ENCODE measurements around the gene PPP1R11.

Gene PPP1R11

GRCh38 chr6:30043744-30044143, 23.3 kb upstream of the PPP1R11 start:
- peaks cover 10% of the 10 kb centered on the region for H3K36me3 Mint-ChIP-seq
- H3K4me1 Mint-ChIP-seq (ENCODE audit: low read depth): peaks cover 23% of the 10 kb centered on the region
- no peaks in the 10 kb centered on the region for H3K9me3 Mint-ChIP-seq (ENCODE audit: low read depth)
- no peak overlapping the region for H3K27ac Mint-ChIP-seq
- no peaks in the 10 kb centered on the region for H3K27me3 Mint-ChIP-seq
- no peak overlapping the region for H3K4me3 Mint-ChIP-seq

DNA sequence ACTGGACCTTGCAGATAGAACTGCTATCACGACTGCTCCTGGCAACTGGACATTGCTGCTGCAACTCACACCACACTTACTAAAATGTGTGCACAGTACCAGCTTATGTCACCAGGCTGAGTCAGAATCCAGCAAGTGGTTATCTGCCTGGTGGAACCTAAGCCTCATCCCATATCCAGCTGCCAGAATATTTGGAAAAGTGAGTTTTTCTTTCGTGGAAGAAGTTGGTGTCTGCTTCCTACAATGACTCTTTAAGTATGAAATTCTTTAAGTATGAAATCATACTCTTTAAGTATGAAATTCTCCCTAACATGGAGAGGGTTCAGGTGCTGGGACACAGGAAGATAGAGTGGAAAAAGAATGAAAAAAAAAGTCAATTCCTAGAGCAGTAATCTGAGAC, 22.4 kb upstream of the PPP1R11 start:
- no peaks in the 10 kb centered on the region for H3K9me3 Mint-ChIP-seq (ENCODE audit: low read depth)

DNA sequence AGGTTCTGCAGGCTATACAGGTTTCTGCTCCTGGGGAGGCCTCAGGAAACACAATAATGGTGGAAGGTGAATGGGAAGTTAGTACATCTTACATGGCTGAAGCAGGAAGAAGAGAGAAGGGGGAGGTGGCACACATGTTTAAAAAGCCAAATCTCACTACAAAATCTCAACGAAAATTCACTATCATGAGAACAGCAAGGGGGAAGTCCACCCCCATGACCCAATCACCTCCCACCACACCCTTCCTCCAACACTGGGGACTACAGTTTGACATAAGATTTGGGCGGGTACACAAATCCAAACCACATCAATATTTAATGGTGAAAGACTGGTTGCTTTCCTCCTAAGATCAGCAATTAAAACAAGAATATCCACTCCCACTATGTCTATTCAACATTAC, 19.8 kb upstream of the PPP1R11 start:
- H3K27ac Mint-ChIP-seq: peak overlapping the region; percentile 1
- peaks cover 10% of the 10 kb centered on the region for H3K36me3 Mint-ChIP-seq
- peaks cover 23% of the 10 kb centered on the region for H3K4me1 Mint-ChIP-seq (ENCODE audit: low read depth)
- H3K9me3 Mint-ChIP-seq (ENCODE audit: low read depth): no peaks in the 10 kb centered on the region
- H3K27me3 Mint-ChIP-seq: no peaks in the 10 kb centered on the region
- no peak overlapping the region for H3K4me3 Mint-ChIP-seq

More for the DNA sequence above, 22.4 kb upstream of the PPP1R11 start:
- Mint-ChIP-seq H3K27ac (no peak overlapping the region), H3K36me3 (peaks cover 10% of the 10 kb centered on the region), H3K4me1 (ENCODE audit: low read depth) (peaks cover 23% of the 10 kb centered on the region), H3K4me3 (no peak overlapping the region), H3K27me3 (no peaks in the 10 kb centered on the region)

DNA sequence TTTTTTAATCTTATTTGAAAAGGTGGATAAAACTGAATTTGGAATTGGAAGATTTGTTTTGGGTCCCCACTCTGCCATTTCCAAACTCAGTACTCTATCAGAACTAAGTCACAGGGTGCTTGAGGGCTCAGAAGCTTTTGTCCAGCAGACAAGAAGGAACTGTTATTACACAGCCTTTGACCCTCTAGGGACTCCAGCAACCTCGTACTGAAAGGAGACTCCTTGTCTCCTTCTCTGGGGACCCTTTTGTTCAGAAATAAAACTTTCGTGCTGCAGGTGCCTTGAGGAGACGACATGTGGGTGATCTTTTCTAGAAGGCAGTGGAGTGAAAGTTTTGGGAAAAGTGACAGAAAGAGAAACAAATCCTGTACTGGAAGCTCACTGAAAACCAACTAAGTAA, 13.3 kb upstream of the PPP1R11 start:
- no peak overlapping the region for H3K4me3 Mint-ChIP-seq
- H3K36me3 Mint-ChIP-seq: peaks cover 4% of the 10 kb centered on the region
- no peak overlapping the region for H3K27ac Mint-ChIP-seq
- peaks cover 13% of the 10 kb centered on the region for H3K4me1 Mint-ChIP-seq (ENCODE audit: low read depth)
- no peaks in the 10 kb centered on the region for H3K27me3 Mint-ChIP-seq
- no peaks in the 10 kb centered on the region for H3K9me3 Mint-ChIP-seq (ENCODE audit: low read depth)

GRCh38 chr6:30055513-30055912, 11.5 kb upstream of the PPP1R11 start:
- H3K36me3 Mint-ChIP-seq: peaks cover 4% of the 10 kb centered on the region
- H3K9me3 Mint-ChIP-seq (ENCODE audit: low read depth): no peaks in the 10 kb centered on the region
- H3K27me3 Mint-ChIP-seq: no peaks in the 10 kb centered on the region
- no peak overlapping the region for H3K27ac Mint-ChIP-seq
- H3K4me1 Mint-ChIP-seq (ENCODE audit: low read depth): peaks cover 25% of the 10 kb centered on the region
- H3K4me3 Mint-ChIP-seq: no peak overlapping the region

DNA sequence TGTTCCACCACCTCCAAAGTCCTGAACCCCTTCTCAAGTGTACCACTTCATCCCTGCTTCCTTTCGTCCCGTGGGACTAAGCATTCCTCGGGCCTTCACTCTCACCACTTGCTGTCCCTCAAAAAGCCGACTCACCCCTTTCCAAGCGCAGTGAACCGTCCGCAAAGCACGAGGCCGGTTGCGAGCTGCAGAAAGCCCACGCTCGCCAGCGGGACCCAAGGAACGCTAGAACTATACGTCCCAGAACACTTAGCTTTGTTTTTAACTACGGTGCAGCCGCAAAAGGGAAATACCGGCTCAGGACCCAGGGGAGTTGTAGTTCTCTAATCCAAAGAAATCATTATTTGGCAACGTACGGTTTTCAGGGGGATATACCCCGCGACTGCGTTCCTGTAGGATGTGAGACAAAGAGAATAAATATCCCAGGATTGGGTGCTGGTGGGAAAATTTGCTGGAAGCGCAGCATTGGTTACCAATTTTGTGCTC, 6.3 kb upstream of the PPP1R11 start:
- H3K27ac Mint-ChIP-seq: peak overlapping the region; percentile 96
- peaks cover 49% of the 10 kb centered on the region for H3K4me1 Mint-ChIP-seq (ENCODE audit: low read depth)
- H3K4me3 Mint-ChIP-seq: peak overlapping the region; percentile 99
- H3K9me3 Mint-ChIP-seq (ENCODE audit: low read depth): no peaks in the 10 kb centered on the region
- H3K27me3 Mint-ChIP-seq: no peaks in the 10 kb centered on the region
- H3K36me3 Mint-ChIP-seq: peaks cover 13% of the 10 kb centered on the region

DNA sequence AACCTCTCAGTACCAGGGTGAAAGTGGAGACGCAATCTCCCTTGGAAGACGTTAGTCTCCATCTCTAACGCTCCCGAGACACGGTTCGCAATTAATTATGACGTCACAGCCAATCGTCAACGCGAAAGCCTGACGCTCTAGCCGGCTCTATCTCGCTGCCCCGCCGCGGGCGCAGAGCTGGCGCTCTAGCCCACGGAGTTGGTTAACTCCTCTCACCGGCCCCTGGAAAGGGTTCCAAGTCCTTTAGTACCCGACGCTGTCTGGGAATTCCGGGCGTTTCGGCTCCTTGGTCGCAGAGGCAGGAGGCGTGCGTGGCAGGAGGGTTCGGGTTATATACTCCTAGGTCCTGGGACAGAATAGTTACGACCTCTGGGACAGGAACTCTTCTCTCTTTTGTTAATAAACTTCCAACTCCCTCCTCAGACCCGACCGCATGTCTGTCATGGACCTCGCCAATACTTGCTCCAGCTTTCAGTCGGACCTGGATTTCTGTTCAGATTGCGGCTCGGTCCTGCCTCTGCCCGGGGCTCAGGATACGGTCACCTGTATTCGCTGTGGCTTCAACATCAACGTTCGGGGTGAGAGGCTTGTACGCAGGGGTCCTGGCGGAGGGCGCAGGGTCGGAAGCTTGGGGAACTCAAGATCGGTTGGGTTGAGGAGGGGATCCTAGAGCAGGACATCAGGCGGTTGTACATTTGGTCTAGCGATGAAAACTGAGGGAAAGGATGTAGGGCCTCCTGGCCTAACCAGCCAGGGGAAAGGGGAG, 5.7 kb upstream of the PPP1R11 start, which contains the start of gene POLR1H:
POLR1H (plus strand) TSS at position 174 of the 766 bp plus-strand sequence; CDS start at position 434, 260 bp downstream.
- Mint-ChIP-seq H3K4me1 (ENCODE audit: low read depth) (peaks cover 55% of the 10 kb centered on the region), H3K4me3 (peak within 1 kb of the TSS; percentile 99), H3K36me3 (peaks cover 13% of the 10 kb centered on the region), H3K27me3 (no peaks in the 10 kb centered on the region), H3K27ac (peak within 1 kb of the TSS; percentile 96), H3K9me3 (ENCODE audit: low read depth) (no peaks in the 10 kb centered on the region)

- H3K4me3 Mint-ChIP-seq: peak overlapping the region; percentile 99
- H3K4me1 Mint-ChIP-seq (ENCODE audit: low read depth): peaks cover 60% of the 10 kb centered on the region
- H3K27me3 Mint-ChIP-seq: no peaks in the 10 kb centered on the region
Measured at GRCh38 chr6:30061858-30062458, 5.0 kb upstream of the PPP1R11 start.

GRCh38 chr6:30062471-30063178, 4.4 kb upstream of the PPP1R11 start:
- Mint-ChIP-seq H3K9me3 (ENCODE audit: low read depth) (no peaks in the 10 kb centered on the region), H3K4me3 (peak overlapping the region; percentile 99), H3K27me3 (no peaks in the 10 kb centered on the region), H3K36me3 (peaks cover 13% of the 10 kb centered on the region), H3K4me1 (ENCODE audit: low read depth) (peaks cover 60% of the 10 kb centered on the region), H3K27ac (peak overlapping the region; percentile 96)

More at GRCh38 chr6:30061858-30062458, 5.0 kb upstream of the PPP1R11 start:
- peak overlapping the region; percentile 96 for H3K27ac Mint-ChIP-seq
- H3K36me3 Mint-ChIP-seq: peaks cover 13% of the 10 kb centered on the region
- H3K9me3 Mint-ChIP-seq (ENCODE audit: low read depth): no peaks in the 10 kb centered on the region

- Mint-ChIP-seq H3K4me3 (peak overlapping the region; percentile 99), H3K9me3 (ENCODE audit: low read depth) (no peaks in the 10 kb centered on the region), H3K27ac (peak overlapping the region; percentile 70), H3K36me3 (peaks cover 13% of the 10 kb centered on the region), H3K27me3 (no peaks in the 10 kb centered on the region), H3K4me1 (ENCODE audit: low read depth) (peaks cover 66% of the 10 kb centered on the region)
Measured at GRCh38 chr6:30063315-30063714, 3.7 kb upstream of the PPP1R11 start.

GRCh38 chr6:30066082-30066481, 916 bp upstream of the PPP1R11 start:
- peaks cover 69% of the 10 kb centered on the region for H3K4me1 Mint-ChIP-seq (ENCODE audit: low read depth)
- H3K36me3 Mint-ChIP-seq: peaks cover 22% of the 10 kb centered on the region
- H3K9me3 Mint-ChIP-seq (ENCODE audit: low read depth): no peaks in the 10 kb centered on the region
- peak overlapping the region; percentile 96 for H3K27ac Mint-ChIP-seq
- H3K4me3 Mint-ChIP-seq: peak overlapping the region; percentile 97
- H3K27me3 Mint-ChIP-seq: peaks cover 5% of the 10 kb centered on the region

DNA sequence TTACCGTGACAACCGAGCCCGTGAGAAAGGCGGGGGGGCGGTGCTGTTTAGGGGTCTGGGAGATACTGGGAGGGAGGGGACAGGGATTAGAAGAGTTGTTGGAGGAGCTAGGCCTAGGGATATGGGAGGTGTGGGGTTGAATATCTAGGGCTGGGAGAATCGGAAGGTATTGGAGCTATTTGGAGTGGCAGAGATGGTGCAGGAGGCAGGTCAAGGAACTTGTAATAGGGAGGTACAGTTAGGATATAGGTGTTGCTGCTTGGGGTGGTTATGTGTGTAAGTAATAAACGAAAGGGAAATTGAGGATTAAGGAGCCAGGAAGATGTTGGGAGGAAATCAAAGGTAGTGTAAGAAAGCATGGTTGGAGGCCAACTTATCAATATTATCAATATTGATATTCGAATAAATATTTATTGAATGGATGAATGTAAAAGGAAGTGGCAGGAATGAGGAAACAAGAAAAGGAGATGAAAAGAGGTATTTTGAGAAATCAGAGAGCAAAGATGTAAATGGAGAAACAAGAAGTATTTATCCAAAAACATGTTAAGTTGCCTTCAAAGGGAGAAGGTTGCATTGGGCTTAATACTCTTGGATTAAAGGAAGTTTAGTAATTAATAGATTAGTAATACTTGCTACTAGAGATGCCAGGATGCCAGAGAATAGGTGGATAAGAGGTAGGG, 602 bp downstream of the PPP1R11 start:
- Mint-ChIP-seq H3K27me3 (peaks cover 16% of the 10 kb centered on the region), H3K27ac (peak overlapping the region; percentile 96), H3K4me1 (ENCODE audit: low read depth) (peaks cover 66% of the 10 kb centered on the region), H3K9me3 (ENCODE audit: low read depth) (no peaks in the 10 kb centered on the region), H3K4me3 (peak overlapping the region; percentile 97), H3K36me3 (peaks cover 30% of the 10 kb centered on the region)

DNA sequence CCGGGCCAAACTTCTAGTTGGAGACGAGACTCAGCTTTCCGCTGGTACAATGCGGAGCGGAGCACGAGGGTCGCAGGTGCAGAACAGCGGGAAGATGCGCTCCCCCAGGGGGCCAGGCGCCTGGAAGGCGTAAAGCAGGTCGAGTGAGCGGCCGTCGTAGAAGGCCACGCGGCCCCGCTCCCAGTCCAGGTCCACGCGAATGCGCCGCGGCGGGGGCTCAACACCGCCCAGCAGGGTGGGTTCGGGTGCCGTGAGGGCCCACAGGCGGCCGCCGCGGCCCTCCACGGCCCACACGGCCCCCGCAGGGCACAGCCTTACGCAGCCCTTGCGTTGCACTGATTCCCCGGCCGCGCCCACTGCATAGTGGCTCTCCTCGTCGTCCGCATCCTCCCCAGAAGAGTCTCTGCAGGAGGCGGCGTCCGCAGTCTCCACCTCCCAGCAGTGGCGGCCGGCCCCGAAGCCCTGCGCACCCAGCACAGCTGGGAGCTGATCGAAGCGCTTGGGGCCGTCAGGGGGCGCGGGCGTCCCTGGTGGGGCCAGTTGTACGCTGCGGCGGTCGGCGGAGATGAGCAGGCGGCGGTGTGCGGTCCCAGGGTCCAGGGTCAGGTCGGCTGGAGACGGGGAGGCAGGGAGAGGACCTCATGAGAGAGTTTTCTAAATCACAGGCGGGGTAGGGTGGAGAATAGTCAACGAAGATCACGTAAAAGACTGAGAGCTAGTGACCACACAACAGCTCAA, 4.3 kb downstream of the PPP1R11 start:
- H3K4me3 Mint-ChIP-seq: peak overlapping the region; percentile 1
- H3K36me3 Mint-ChIP-seq: peaks cover 23% of the 10 kb centered on the region
- peaks cover 33% of the 10 kb centered on the region for H3K27me3 Mint-ChIP-seq
- no peaks in the 10 kb centered on the region for H3K9me3 Mint-ChIP-seq (ENCODE audit: low read depth)
- peaks cover 66% of the 10 kb centered on the region for H3K4me1 Mint-ChIP-seq (ENCODE audit: low read depth)
- H3K27ac Mint-ChIP-seq: no peak overlapping the region

- H3K36me3 Mint-ChIP-seq: peaks cover 23% of the 10 kb centered on the region
- H3K27ac Mint-ChIP-seq: no peak overlapping the region
- peak overlapping the region; percentile 1 for H3K4me3 Mint-ChIP-seq
- H3K27me3 Mint-ChIP-seq: peaks cover 36% of the 10 kb centered on the region
- no peaks in the 10 kb centered on the region for H3K9me3 Mint-ChIP-seq (ENCODE audit: low read depth)
- peaks cover 68% of the 10 kb centered on the region for H3K4me1 Mint-ChIP-seq (ENCODE audit: low read depth)
Measured at GRCh38 chr6:30071858-30072257, 4.9 kb downstream of the PPP1R11 start.
